Osteocyte (in vitro differentiated cells): Measurements from ENCODE around the gene DISP2. TPM values are rescaled to one million over a fixed set of nuclear protein-coding genes. Genes with fewer than 3 reads are reported as not detected.

Experiments used
- DNase-seq: peaks from one replicate; pipeline ENCODE4 v3.0.0; 2021; ENCODE audit warnings: mixed read lengths; ENCODE audit not compliant: unreplicated experiment; ENCODE audit errors: extremely low spot score
- H3K27ac Mint-ChIP-seq: one replicate; pipeline ENCODE4 v1.8.0; 2021; ENCODE audit warnings: mild to moderate bottlenecking, mixed read lengths; ENCODE audit not compliant: unreplicated experiment
- H3K27me3 Mint-ChIP-seq: one replicate; pipeline ENCODE4 v1.8.0; 2021; ENCODE audit warnings: mixed read lengths; ENCODE audit not compliant: unreplicated experiment
- H3K36me3 Mint-ChIP-seq: one replicate; pipeline ENCODE4 v1.8.0; 2021; ENCODE audit warnings: mixed read lengths; ENCODE audit not compliant: unreplicated experiment
- H3K4me1 Mint-ChIP-seq: one replicate; pipeline ENCODE4 v1.8.0; 2021; ENCODE audit warnings: mixed read lengths; ENCODE audit not compliant: unreplicated experiment
- H3K4me3 Mint-ChIP-seq: one replicate; pipeline ENCODE4 v1.8.0; 2021; ENCODE audit warnings: mild to moderate bottlenecking, moderate library complexity, mixed read lengths; ENCODE audit not compliant: unreplicated experiment
- H3K9me3 Mint-ChIP-seq: one replicate; pipeline ENCODE4 v1.8.0; 2021; ENCODE audit warnings: mixed read lengths; ENCODE audit not compliant: unreplicated experiment
- total RNA-seq: library from RNA; stranded (reverse); gene quantifications from 2 replicates; pipeline ENCODE4 v1.2.1, GENCODE V29; 2021
- TF ChIP-seq, protein P1 (sequence below): fragments of 200-600 bp; sonication (generic); IDR thresholded peaks from 2 replicates; pipeline ENCODE4 v1.5.0; 2021; ENCODE audit warnings: antibody characterized with exemption, mild to moderate bottlenecking, moderate library complexity

DISP2 gene
- total RNA-seq, 1 donor from 2014 or later, result 1.5 TPM

DNA sequence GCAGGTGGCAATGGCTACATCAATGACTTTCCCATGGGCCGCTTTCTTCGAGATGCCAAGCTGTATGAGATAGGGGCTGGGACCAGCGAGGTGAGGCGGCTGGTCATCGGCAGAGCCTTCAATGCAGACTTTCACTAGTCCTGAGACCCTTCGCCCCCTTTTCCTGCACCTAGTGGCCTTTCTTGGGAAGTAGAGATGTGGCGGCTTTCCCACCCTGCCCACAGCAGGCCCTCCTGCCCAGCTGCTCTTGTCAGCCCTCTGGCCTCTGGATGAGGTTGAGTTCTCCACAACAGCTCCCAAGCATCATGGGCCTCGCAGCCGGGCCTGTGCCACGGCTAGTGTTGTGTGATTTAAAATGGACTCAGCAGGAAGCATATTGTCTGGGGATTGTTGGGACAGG, 60.1 kb downstream of the DISP2 start:
- H3K4me1 Mint-ChIP-seq, result peaks cover 12% of the 10 kb centered on the region
- H3K36me3 Mint-ChIP-seq, result peaks cover 23% of the 10 kb centered on the region
- no peak for DNase-seq

DNA sequence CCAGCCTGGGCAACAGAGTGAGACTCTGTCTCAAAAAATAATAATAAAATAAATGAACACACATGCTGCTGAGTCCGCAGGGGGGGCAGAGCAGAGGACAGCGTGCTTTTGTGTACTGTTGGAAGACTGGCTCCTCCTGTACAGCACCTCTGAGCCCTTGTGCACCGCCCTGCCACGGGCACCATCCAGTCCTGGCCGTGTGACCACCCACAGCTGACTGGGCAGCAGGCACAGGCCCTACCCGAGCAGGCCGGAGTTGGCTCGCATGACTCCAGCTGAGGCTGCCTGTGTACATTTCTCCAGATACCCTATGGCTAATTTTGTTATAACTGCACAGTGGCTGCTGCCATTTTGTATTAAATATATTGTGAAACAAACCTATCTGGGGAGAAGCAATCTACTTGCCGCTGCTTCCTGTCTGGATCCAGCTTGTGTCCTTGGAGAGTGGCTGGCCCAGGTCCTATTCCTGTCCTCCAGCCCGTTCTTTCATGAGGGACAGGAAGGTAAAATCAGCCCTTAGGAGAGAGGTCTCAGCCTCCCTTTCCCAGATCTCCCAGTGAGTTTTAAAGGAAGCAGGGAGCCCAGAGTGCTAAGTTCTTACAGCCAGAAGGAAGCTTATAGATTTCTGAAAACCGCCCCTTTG, 62.2 kb downstream of the DISP2 start:
- H3K9me3 Mint-ChIP-seq, result no peaks in the 10 kb centered on the region
- TF ChIP-seq, protein P1, sequence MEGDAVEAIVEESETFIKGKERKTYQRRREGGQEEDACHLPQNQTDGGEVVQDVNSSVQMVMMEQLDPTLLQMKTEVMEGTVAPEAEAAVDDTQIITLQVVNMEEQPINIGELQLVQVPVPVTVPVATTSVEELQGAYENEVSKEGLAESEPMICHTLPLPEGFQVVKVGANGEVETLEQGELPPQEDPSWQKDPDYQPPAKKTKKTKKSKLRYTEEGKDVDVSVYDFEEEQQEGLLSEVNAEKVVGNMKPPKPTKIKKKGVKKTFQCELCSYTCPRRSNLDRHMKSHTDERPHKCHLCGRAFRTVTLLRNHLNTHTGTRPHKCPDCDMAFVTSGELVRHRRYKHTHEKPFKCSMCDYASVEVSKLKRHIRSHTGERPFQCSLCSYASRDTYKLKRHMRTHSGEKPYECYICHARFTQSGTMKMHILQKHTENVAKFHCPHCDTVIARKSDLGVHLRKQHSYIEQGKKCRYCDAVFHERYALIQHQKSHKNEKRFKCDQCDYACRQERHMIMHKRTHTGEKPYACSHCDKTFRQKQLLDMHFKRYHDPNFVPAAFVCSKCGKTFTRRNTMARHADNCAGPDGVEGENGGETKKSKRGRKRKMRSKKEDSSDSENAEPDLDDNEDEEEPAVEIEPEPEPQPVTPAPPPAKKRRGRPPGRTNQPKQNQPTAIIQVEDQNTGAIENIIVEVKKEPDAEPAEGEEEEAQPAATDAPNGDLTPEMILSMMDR, result no peak
- no peak overlapping the region for H3K27ac Mint-ChIP-seq
- H3K36me3 Mint-ChIP-seq, result peaks cover 12% of the 10 kb centered on the region
- no peaks in the 10 kb centered on the region for H3K27me3 Mint-ChIP-seq
- DNase-seq, result no peak
- peaks cover 12% of the 10 kb centered on the region for H3K4me1 Mint-ChIP-seq
- no peak overlapping the region for H3K4me3 Mint-ChIP-seq

More for the DNA sequence above, 60.1 kb downstream of the DISP2 start:
- no peak overlapping the region for H3K27ac Mint-ChIP-seq
- TF ChIP-seq, protein P1, result no peak
- H3K9me3 Mint-ChIP-seq, result no peaks in the 10 kb centered on the region
- H3K4me3 Mint-ChIP-seq, result no peak overlapping the region
- H3K27me3 Mint-ChIP-seq, result no peaks in the 10 kb centered on the region

DNA sequence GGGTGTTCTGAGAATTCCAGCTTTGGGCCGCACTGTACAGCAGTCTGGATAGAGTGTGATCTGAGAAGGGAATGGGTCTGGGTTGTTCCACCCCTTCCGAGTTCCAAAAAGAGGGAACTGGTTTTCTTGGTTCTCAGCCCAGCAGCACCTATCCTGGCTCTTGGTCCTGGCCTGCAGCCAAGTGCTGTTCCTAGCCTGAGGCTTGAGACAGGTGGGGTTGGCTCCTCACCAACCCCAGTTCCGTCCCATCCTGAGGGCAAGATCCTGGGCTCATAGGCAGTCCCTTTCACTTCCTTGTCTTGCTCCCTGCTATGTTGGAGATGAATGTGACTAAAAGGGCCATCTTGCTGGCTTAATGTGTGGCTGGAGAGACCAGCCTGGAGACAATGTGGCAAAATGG, 62.8 kb downstream of the DISP2 start:
- H3K9me3 Mint-ChIP-seq, result no peaks in the 10 kb centered on the region
- no peak overlapping the region for H3K27ac Mint-ChIP-seq
- peaks cover 12% of the 10 kb centered on the region for H3K4me1 Mint-ChIP-seq
- no peak for DNase-seq
- TF ChIP-seq, protein P1, result no peak
- peaks cover 9% of the 10 kb centered on the region for H3K36me3 Mint-ChIP-seq
- H3K27me3 Mint-ChIP-seq, result no peaks in the 10 kb centered on the region
- no peak overlapping the region for H3K4me3 Mint-ChIP-seq

DNA sequence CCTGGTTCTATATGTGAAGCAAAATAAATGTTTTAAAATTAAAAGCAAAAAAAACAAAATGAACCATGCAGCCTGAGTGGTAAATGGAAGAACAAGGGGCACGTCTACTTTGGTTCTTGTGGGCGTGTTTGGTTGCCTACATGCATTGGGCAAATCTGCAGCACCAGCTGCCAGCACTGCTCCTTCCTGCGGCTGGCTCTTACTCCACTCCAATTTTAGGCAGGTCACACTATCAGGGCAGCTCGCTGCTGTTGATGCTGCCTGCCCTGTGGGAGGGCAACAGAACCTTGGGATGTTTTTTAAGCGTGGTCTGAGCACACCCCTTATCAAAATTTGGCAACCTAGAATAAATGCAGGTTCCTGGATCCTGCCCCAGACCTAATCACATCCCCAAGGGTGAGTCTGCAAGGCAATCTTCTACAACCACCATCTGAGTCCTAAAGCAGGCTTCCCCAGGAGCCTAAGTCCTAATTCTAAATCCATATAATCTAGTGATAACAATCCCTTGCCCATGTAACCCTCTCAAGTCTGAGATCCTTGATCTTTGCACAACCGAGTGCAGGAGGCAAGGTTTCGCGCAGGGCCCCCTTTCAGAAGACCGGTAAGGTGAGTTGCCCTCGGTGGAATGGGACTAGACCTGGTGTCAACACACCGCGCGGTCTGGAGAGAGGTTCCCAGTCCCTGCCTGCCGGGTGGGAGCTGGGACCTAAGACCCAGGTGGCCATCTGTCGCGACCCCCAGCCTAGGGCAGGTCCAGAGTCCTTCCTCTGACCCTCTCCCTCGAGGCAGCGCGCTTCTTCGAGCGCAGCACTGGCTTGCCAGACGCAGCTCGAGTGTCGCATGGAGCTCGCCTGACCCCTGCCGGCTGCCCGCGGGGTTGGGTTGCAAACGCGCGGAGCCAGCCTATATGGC, 63.5 kb downstream of the DISP2 start:
- Mint-ChIP-seq H3K4me1 (peaks cover 12% of the 10 kb centered on the region), H3K4me3 (no peak overlapping the region), H3K27ac (no peak overlapping the region), H3K9me3 (no peaks in the 10 kb centered on the region), H3K36me3 (peaks cover 9% of the 10 kb centered on the region), H3K27me3 (no peaks in the 10 kb centered on the region)
- TF ChIP-seq, protein P1, result peak; percentile 89
- peak; percentile 90 for DNase-seq

DNA sequence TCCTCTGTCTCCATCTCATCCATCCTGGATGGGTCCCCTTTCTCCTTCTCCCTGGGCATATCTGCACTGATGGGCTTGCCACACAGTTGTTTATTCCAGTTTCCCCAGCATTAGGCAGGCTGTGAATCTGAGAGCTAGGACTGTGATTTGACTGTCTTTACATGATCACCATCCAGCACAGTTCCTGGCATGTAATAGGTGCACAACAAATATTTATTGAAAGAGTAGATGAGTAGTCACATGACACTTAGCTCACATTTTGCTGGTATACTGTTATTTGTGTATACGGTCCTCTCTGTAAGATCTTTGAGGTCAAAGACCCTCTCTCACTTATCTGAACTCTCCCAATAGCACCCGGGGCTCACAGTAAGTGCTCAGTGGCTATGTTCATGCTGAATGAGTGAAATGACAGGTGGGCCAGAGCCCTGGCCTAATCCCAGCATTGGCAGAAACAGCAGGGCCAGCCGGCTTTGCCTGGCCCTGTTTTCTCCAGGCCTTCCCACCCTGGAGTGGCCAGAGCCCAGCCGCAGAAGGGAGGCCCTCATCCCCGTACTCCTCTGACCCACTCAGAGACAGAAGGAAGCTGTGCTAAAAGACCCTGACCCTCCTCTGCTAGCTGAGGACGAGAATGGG, 66.6 kb downstream of the DISP2 start:
- Mint-ChIP-seq H3K27ac (no peak overlapping the region), H3K27me3 (peaks cover 9% of the 10 kb centered on the region), H3K36me3 (no peaks in the 10 kb centered on the region), H3K4me3 (no peak overlapping the region), H3K4me1 (peaks cover 12% of the 10 kb centered on the region), H3K9me3 (no peaks in the 10 kb centered on the region)
- TF ChIP-seq, protein P1, result no peak
- DNase-seq, result no peak
